T follicular helper cell (primary cell): ENCODE data around the gene INPP5K.
"Not testable (repeated sequence)": the region's sequence is repeated elsewhere in the genome, so short reads cannot be mapped to it uniquely, and the experiment has no call there.

Experiments used
- DNase-seq: peaks from one replicate; pipeline ENCODE4 v3.0.0-alpha.2; 2020; ENCODE audit warnings: low read depth

INPP5K gene

GRCh38 chr17:1546292-1546922, 30.0 kb upstream of the INPP5K start:
- no peak for DNase-seq

GRCh38 chr17:1545618-1546017, 29.2 kb upstream of the INPP5K start:
- DNase-seq = no peak

GRCh38 chr17:1542316-1542715, 25.9 kb upstream of the INPP5K start:
- DNase-seq = no peak

- no peak for DNase-seq
Observed at GRCh38 chr17:1541367-1541904, 25.0 kb upstream of the INPP5K start.

- no peak for DNase-seq
Observed at GRCh38 chr17:1539811-1540210, 23.4 kb upstream of the INPP5K start.

- DNase-seq = no peak
Observed at GRCh38 chr17:1535737-1536136, 19.3 kb upstream of the INPP5K start.

- DNase-seq = no peak
Observed at GRCh38 chr17:1533661-1534325, 17.4 kb upstream of the INPP5K start.

GRCh38 chr17:1532836-1533602, 16.6 kb upstream of the INPP5K start:
- peak; percentile 24 for DNase-seq

- no peak for DNase-seq
Observed at GRCh38 chr17:1529863-1530262, 13.5 kb upstream of the INPP5K start.

GRCh38 chr17:1526876-1527275, 10.5 kb upstream of the INPP5K start:
- not testable (repeated sequence) for DNase-seq

- DNase-seq = no peak
Observed at GRCh38 chr17:1522626-1523025, 6.2 kb upstream of the INPP5K start.

GRCh38 chr17:1521086-1521640, 4.8 kb upstream of the INPP5K start:
- DNase-seq = no peak

GRCh38 chr17:1519678-1520077, 3.3 kb upstream of the INPP5K start:
- no peak for DNase-seq

- no peak for DNase-seq
Observed at GRCh38 chr17:1518410-1518809, 2.0 kb upstream of the INPP5K start.

GRCh38 chr17:1515640-1516387, 598 bp downstream of the INPP5K start:
- DNase-seq = peak; percentile 36

- no peak for DNase-seq
Observed at GRCh38 chr17:1512351-1512750, 4.1 kb downstream of the INPP5K start.

- no peak for DNase-seq
Observed at GRCh38 chr17:1511756-1512321, 4.6 kb downstream of the INPP5K start.

- DNase-seq = no peak
Observed at GRCh38 chr17:1511290-1511689, 5.1 kb downstream of the INPP5K start.

GRCh38 chr17:1509290-1509881, 7.0 kb downstream of the INPP5K start:
- DNase-seq = no peak

GRCh38 chr17:1508709-1509108, 7.7 kb downstream of the INPP5K start:
- DNase-seq = not testable (repeated sequence)

- no peak for DNase-seq
Observed at GRCh38 chr17:1506649-1507267, 9.7 kb downstream of the INPP5K start.
